Aorta (tissue), 5 donors: ENCODE data around the gene IL1RAPL1. TPM values are rescaled to one million over a fixed set of nuclear protein-coding genes. Genes with fewer than 3 reads are reported as not detected.
"Not testable (repeated sequence)": the region's sequence is repeated elsewhere in the genome, so short reads cannot be mapped to it uniquely, and the experiment has no call there.

Source experiments
- ATAC-seq: fragments of 200-7000 bp; cut with Tn5 transposase; one replicate; pipeline ENCODE4 v1.9.1; 2022; ENCODE audit warnings: moderate library complexity; ENCODE audit not compliant: low FRiP score
- DNase-seq, 2 donors: peaks; one replicate each; pipeline ENCODE4 v3.0.0-alpha.2; 2020
- H3K27ac ChIP-seq, 2 donors: one replicate each; pipeline ENCODE4 v1.5.1; 2013; ENCODE audit warnings: low read length in 2 of 2, mild to moderate bottlenecking in 2 of 2, moderate library complexity in 2 of 2, control low read depth in 1 of 2, inconsistent platforms in 1 of 2, low read depth in 1 of 2
- H3K27me3 ChIP-seq, 2 donors: one replicate each; pipeline ENCODE4 v1.6.1; 2013; ENCODE audit warnings: control low read depth in 1 of 2, low read length in 1 of 2, mild to moderate bottlenecking in 1 of 2, moderate library complexity in 1 of 2; ENCODE audit not compliant: insufficient read depth in 2 of 2, control insufficient read depth in 1 of 2
- H3K36me3 ChIP-seq, 2 donors: one replicate each; pipeline ENCODE4 v1.6.1; 2013; ENCODE audit warnings: control low read depth in 1 of 2, low read length in 1 of 2, mild to moderate bottlenecking in 1 of 2; ENCODE audit not compliant: insufficient read depth in 2 of 2, control insufficient read depth in 1 of 2
- H3K4me1 ChIP-seq, 2 donors: one replicate each; pipeline ENCODE4 v1.6.1; 2013; ENCODE audit warnings: low read length in 2 of 2, control low read depth in 1 of 2, mild to moderate bottlenecking in 1 of 2, moderate library complexity in 1 of 2; ENCODE audit not compliant: insufficient read depth in 2 of 2, control insufficient read depth in 1 of 2
- H3K4me3 ChIP-seq, 2 donors: one replicate each; pipeline ENCODE4 v1.5.1; 2013; ENCODE audit warnings: low read length in 2 of 2, control low read depth in 1 of 2, mild to moderate bottlenecking in 1 of 2
- H3K9me3 ChIP-seq: one replicate; pipeline ENCODE4 v1.6.1; 2013; ENCODE audit warnings: mild to moderate bottlenecking, low read length; ENCODE audit not compliant: control insufficient read depth
- WGBS, 2 donors: extraction: QIAGEN DNeasy Blood & Tissue Kit; methylation state at CpG; one replicate each; pipeline ENCODE4 v1.1.7; 2013; 5-methylcytosine and 5-hydroxymethylcytosine counted together
- intact Hi-C, 2 donors: fragments of 100-400 bp; cut with DNase I; formaldehyde crosslinking; loops; one replicate each; pipeline versions ENCODE4 v1.14.2 to v1.15.0; 2022
- polyA plus RNA-seq, 2 donors: library from polyadenylated mRNA; stranded (reverse); fragments of 200-250 nt; gene quantifications; one replicate each; pipeline ENCODE4 v1.2.3, GENCODE V29; 2013
- total RNA-seq, 2 donors: library from RNA; stranded (reverse); fragmentation: NEBNext Ultra II Directional; extraction: Animal tissue kit (Norgen Biotek cat#: 25700); gene quantifications; one replicate each; pipeline ENCODE4 v1.2.1, GENCODE V29; 2021
- donor health status: healthy with polysubstance abuse.
- donor health status: Bipolar disorder and iron deficiency.
- donor health status: DM: no; HTN: no; CAD: no.
- donor health status: DM: no; HTN: no; CAD: no.
- donor health status: DM: yes; HTN: yes; CAD: no.

Gene IL1RAPL1
- total and polyA plus RNA-seq, 4 donors: 0.24 to 0.26 TPM; not detected in 2

DNA sequence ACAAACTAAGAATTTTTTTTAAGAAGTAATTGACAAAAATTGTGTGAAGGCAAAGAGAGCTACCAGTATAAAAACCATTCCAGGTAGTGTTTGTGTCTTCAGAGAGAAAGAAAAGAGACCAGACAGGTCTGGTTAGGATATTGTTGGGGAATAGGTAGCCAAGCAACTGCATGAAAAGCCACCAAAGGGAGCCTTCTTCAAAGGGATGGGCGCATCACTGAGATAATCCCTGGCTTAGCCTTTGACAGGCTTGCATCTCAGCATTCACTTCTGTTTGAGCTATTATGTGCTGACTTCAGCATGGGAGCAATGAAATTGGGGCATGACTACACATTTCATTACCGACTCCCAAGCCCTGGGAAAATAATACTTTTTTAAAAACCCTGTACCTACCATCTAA lies 496.6 kb downstream of the IL1RAPL1 start:
- no peak for ATAC-seq
- no peaks in the 10 kb centered on the region for H3K9me3 ChIP-seq
- no peak for DNase-seq
- H3K36me3 ChIP-seq: no peaks in the 10 kb centered on the region
- intact Hi-C loops: no loop called here
- no peaks in the 10 kb centered on the region for H3K4me1 ChIP-seq
- H3K27ac ChIP-seq: no peak overlapping the region
- no peaks in the 10 kb centered on the region for H3K27me3 ChIP-seq
- H3K4me3 ChIP-seq: no peak overlapping the region
- 67 to 96% methylated on average over 2 of the region's 2 CpGs for WGBS, 2 donors

DNA sequence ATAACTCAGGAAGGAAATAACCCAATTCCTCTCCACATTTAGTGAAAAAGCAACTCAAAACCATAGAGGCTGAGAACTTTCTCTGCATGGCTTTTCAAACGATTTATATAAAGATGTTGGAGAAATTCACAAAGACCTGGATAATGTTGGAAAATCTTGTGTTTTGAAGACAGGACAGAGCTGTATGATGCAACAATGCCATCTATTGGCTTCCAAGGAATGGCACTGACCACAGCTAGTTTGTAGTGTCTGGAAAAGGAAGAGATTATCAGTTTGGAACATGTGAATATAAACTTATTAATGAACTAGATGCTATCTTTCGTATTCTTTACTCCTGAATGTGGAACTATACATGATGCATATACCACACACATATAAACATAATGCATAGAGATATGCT lies 503.6 kb downstream of the IL1RAPL1 start:
- Histone ChIP-seq H3K27ac (no peak overlapping the region), H3K9me3 (no peaks in the 10 kb centered on the region), H3K27me3 (no peaks in the 10 kb centered on the region), H3K4me3 (no peak overlapping the region), H3K36me3 (no peaks in the 10 kb centered on the region), H3K4me1 (no peaks in the 10 kb centered on the region)
- 33 to 38% methylated on average over 2 of the region's 2 CpGs for WGBS, 2 donors
- ATAC-seq (no peak), DNase-seq (no peak)
- intact Hi-C loops: no loop called here

DNA sequence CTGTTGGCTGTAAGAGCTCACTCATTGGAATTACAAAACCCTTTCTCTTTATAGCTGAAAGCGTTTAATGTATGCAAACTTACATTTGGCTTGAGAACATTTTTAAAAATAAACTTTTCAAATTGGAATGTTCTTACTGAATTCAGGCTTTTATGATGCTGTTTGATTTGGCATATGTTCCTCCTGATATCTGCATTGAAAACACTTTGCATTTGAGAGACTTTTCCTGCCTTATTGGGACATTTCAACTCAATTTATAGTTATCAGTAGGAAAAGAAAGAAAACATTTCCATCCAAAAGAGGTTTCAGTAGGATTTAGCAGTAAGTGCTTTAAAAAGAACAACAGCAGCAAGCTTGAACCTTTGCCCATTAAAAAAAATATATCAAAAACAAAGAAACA lies 520.0 kb downstream of the IL1RAPL1 start:
- Histone ChIP-seq H3K27me3 (no peaks in the 10 kb centered on the region), H3K27ac (no peak overlapping the region), H3K9me3 (no peaks in the 10 kb centered on the region), H3K4me1 (no peaks in the 10 kb centered on the region), H3K4me3 (no peak overlapping the region), H3K36me3 (no peaks in the 10 kb centered on the region)
- ATAC-seq: no peak
- DNase-seq: no peak
- intact Hi-C loops: no loop called here
- WGBS, 2 donors: 3 to 7% methylated on average over 1 of the region's 1 CpG

DNA sequence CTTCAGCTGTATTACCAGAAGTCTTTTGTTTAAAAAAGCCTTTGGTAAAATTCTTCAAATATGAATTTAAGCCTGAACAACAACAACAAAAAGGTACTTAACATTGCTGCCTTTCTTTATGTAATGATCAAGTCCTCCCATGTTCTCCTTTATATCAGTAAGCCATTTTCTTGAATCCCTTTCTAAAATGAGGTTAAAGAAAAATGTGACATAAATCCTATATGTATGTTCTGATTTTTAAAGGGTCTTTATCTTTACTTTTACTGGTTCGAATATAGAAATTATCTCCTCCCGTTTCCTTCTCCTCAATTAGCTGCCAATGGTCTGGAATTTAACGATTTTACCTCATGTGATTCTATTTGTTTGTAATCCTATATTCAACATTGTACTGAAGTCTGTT lies 522.8 kb downstream of the IL1RAPL1 start:
- intact Hi-C loops: no loop called here
- H3K4me1 ChIP-seq: no peaks in the 10 kb centered on the region
- DNase-seq (no peak), ATAC-seq (no peak)
- no peaks in the 10 kb centered on the region for H3K36me3 ChIP-seq
- 79 to 88% methylated on average over 3 of the region's 3 CpGs for WGBS, 2 donors
- no peaks in the 10 kb centered on the region for H3K9me3 ChIP-seq
- no peaks in the 10 kb centered on the region for H3K27me3 ChIP-seq
- H3K4me3 ChIP-seq: no peak overlapping the region
- H3K27ac ChIP-seq: no peak overlapping the region

DNA sequence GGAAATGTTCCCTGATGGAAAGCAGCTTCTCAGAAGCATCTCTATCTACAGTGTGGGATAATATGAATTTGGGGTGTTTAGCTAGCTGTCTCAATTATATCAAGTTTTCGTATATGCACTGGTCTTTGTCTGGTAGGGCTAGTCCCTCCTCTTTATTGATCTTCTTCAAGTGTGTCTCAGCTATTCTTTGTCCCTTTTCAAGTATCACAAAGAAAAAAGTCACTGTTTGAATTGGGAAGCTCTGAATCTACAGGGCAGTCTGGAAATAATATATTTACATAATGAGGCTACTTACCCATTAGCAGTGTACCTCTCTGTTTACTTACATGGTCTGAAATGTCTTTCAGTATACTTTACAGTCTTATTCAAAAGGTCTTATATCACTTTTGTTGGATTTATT lies 526.0 kb downstream of the IL1RAPL1 start:
- DNase-seq: no peak
- WGBS, 2 donors: 76 to 95% methylated on average over 1 of the region's 1 CpG
- ATAC-seq: no peak
- intact Hi-C loops: no loop called here
- Histone ChIP-seq H3K4me1 (no peaks in the 10 kb centered on the region), H3K27me3 (no peaks in the 10 kb centered on the region), H3K4me3 (no peak overlapping the region), H3K27ac (no peak overlapping the region), H3K9me3 (no peaks in the 10 kb centered on the region), H3K36me3 (no peaks in the 10 kb centered on the region)

DNA sequence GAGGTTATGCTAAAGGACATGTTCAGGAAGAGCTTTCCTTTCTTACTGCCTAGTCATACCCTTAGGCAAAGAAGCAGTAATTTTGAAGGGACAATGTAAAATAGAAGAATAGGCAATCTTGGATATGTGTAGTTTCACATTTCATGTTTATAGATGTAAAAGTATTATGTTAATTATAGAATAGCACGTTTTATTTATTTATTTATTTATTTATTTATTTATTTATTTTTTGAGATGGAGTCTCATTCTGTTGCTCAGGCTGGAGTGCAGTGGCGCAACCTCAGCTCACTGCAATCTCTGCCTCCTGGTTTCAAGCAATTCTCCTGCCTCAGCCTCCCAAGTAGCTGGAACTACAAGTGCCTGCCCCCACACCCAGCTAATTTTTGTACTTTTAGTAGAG lies 535.6 kb downstream of the IL1RAPL1 start:
- H3K27me3 ChIP-seq, ATAC-seq, H3K27ac ChIP-seq, H3K4me1 ChIP-seq, DNase-seq, H3K9me3 ChIP-seq, H3K36me3 ChIP-seq, H3K4me3 ChIP-seq, intact Hi-C loops: not testable (repeated sequence)
- 52 to 76% methylated on average over 2 of the region's 2 CpGs for WGBS, 2 donors

DNA sequence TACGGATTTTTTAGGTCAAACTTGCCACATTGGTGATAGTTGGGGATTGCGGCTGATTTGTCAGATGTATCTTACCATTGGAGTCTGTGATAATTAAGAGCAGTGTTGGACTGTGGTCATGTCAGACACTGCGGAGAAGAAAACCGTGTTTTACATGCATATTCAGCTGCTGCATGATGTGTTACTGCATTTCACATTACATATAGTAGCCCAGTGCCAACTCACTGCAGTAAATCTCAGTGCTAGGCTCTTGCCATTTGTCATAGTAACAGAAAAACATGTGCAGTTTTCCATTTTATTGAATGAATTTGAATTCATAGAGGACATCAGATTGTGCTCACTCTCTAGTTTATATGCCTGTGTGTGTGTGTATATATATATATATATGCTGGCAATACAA lies 543.7 kb downstream of the IL1RAPL1 start:
- H3K4me1 ChIP-seq: no peaks in the 10 kb centered on the region
- H3K36me3 ChIP-seq: no peaks in the 10 kb centered on the region
- no peaks in the 10 kb centered on the region for H3K9me3 ChIP-seq
- H3K4me3 ChIP-seq: no peak overlapping the region
- no peak for ATAC-seq
- H3K27ac ChIP-seq: no peak overlapping the region
- no peaks in the 10 kb centered on the region for H3K27me3 ChIP-seq
- WGBS, 2 donors: 54 to 63% methylated on average over 4 of the region's 4 CpGs
- intact Hi-C loops: no loop called here
- no peak for DNase-seq

DNA sequence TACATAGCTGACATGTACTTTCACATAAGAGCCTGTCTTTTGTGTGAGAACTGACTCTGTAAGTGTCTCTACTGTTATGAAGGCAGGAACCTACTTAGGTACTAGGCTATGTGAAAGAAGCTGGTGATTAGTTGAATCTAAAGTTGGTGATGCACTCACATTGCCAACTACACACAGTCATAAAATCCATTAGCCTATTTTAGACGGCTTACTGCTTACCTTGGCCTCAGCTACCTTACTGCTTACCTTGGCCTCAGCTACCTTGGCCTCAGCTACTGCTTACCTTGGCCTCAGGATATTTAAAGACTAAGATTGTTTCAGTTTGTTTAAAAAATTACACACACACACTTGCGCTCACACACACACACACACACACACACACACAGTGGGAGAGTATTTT lies 549.7 kb downstream of the IL1RAPL1 start:
- Histone ChIP-seq H3K27ac (no peak overlapping the region), H3K9me3 (no peaks in the 10 kb centered on the region), H3K27me3 (no peaks in the 10 kb centered on the region), H3K4me1 (no peaks in the 10 kb centered on the region), H3K4me3 (no peak overlapping the region), H3K36me3 (no peaks in the 10 kb centered on the region)
- intact Hi-C loops: no loop called here
- no peak for DNase-seq
- WGBS, 2 donors: 7 to 18% methylated on average over 2 of the region's 2 CpGs
- no peak for ATAC-seq

DNA sequence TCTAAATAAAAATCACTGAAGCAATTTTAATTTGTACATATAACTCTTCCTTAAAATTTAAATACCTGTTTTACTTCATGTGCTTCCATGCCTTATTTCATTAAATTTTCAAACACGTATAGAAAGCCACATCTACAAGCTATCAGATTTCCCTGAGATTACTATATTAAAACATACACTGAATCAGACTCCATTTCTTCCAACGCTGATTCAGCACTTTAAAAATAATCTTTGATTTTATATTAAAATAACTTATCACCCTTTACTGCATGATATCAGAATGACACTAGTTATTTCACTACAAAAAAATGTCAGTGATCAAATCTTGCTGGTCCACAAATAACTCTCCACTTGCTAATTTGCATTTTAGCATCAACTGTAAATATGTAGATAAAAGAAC lies 550.8 kb downstream of the IL1RAPL1 start:
- Histone ChIP-seq H3K9me3 (no peaks in the 10 kb centered on the region), H3K4me1 (no peaks in the 10 kb centered on the region), H3K27ac (no peak overlapping the region), H3K4me3 (no peak overlapping the region), H3K27me3 (no peaks in the 10 kb centered on the region), H3K36me3 (no peaks in the 10 kb centered on the region)
- intact Hi-C loops: no loop called here
- no peak for DNase-seq
- no peak for ATAC-seq
- 66 to 82% methylated on average over 2 of the region's 2 CpGs for WGBS, 2 donors
